ENCODE data around the gene N4BP2. TPM values are rescaled to one million over a fixed set of nuclear protein-coding genes. Genes with fewer than 3 reads are reported as not detected.

N4BP2 gene
- total and polyA plus RNA-seq, 2 of the 8 experiments (the other 6 are each of a cell fraction or from before 2014, with no cell fraction given), result 4.4 to 44.7 TPM

GRCh38 chr4:40059362-40059761, 2.7 kb downstream of the N4BP2 start:
- H3K14ac ChIP-seq (ENCODE audit: insufficient read length), result no peak overlapping the region
- H3K79me1 ChIP-seq (ENCODE audit: low read depth, low read length), result peaks cover 5% of the 10 kb centered on the region
- no peak overlapping the region for H3K4ac ChIP-seq (replicated peaks; ENCODE audit: insufficient read length, low read depth, low read length)
- no peaks in the 10 kb centered on the region for H3K27me3 ChIP-seq (replicated peaks in 1 of 4; ENCODE audit: control insufficient read depth in 3 of 4, extremely low read depth in 1 of 4, insufficient read depth in 3 of 4, low read length in 3 of 4)
- H3K4me1 ChIP-seq (replicated peaks in 1 of 4; ENCODE audit: control insufficient read depth in 3 of 4, insufficient read depth in 4 of 4, low read length in 3 of 4), result peaks cover 0 to 12% (median 3%) of the 10 kb centered on the region in 4 experiments; a peak in 3 of 7 replicates
- no peak overlapping the region for H2AK5ac ChIP-seq (ENCODE audit: low read depth, low read length)
- no peak overlapping the region for H3K27ac ChIP-seq (ENCODE audit: low read depth, low read length)
- H3K79me2 ChIP-seq (ENCODE audit: control insufficient read depth in 1 of 2, insufficient read depth in 2 of 2, low read length in 2 of 2), result peaks cover 0 to 58% of the 10 kb centered on the region in 2 experiments; a peak in 3 of 4 replicates
- no peak overlapping the region for H2BK5ac ChIP-seq (ENCODE audit: low read depth, low read length)
- no peak overlapping the region for H2BK12ac ChIP-seq (ENCODE audit: low read depth, low read length)
- no peak overlapping the region for H3K18ac ChIP-seq (ENCODE audit: extremely low read depth, low read length)
- H3K56ac ChIP-seq (replicated peaks; ENCODE audit: insufficient read length, low read depth, low read length), result no peak overlapping the region
- H4K91ac ChIP-seq (replicated peaks; ENCODE audit: insufficient read length, low read length), result no peak overlapping the region
- 71% methylated on average over 6 of the region's 6 CpGs; no CpG with 5 or more reads in 1 of the 2 experiments for WGBS, 2 experiments (ENCODE audit: extremely low coverage in 1 of 2, insufficient coverage in 1 of 2, insufficient read length in 1 of 2, insufficient replicate concordance in 2 of 2, low coverage in 1 of 2, low lambda C conversion rate in 2 of 2, missing lambda C conversion rate in 1 of 2)
- no peak overlapping the region for H3K23ac ChIP-seq (ENCODE audit: insufficient read length)
- H4K8ac ChIP-seq (ENCODE audit: extremely low read depth, insufficient read depth, low read length), result no peak overlapping the region
- peaks cover 0 to 10% (median 3%) of the 10 kb centered on the region in 4 experiments; a peak in 5 of 8 replicates for H3K36me3 ChIP-seq (ENCODE audit: control insufficient read depth in 2 of 4, insufficient read depth in 4 of 4, low read length in 3 of 4)
- no peaks in the 10 kb centered on the region for H3K9me3 ChIP-seq (ENCODE audit: insufficient read depth in 2 of 2, low read depth in 1 of 2, low read length in 1 of 2)
- FAIRE-seq (no peak), DNase-seq (ENCODE audit: low read depth in 1 of 2, low spot score in 2 of 2) (no peak)
- H3K9ac ChIP-seq (replicated peaks in 1 of 4; ENCODE audit: extremely low read depth in 1 of 4, low read depth in 3 of 4, low read length in 3 of 4), result no peak overlapping the region
- POLR2A ChIA-PET (ENCODE audit: partially characterized antibody), result interaction anchor here (1.1 kb wide), 1 partner anchor 17 kb away, joined by 3 read pairs; no protein-coding TSS in a partner anchor
- H2BK15ac ChIP-seq (ENCODE audit: low read length), result no peak overlapping the region
- peaks cover 6% of the 10 kb centered on the region for H3K23me2 ChIP-seq (ENCODE audit: low read depth, low read length)
- no peaks in the 10 kb centered on the region for H4K20me1 ChIP-seq (replicated peaks in 1 of 2; ENCODE audit: control insufficient read depth in 1 of 2, insufficient read depth in 2 of 2, low read length in 2 of 2)
- H2AFZ ChIP-seq (ENCODE audit: low read length), result no peak overlapping the region
- H3K4me2 ChIP-seq (ENCODE audit: insufficient read depth in 1 of 2, low read depth in 2 of 2, low read length in 2 of 2), result peak overlapping the region; percentile 63 to 88; a peak in 2 of 4 replicates
- CTCF ChIA-PET (ENCODE audit: partially characterized antibody), result interaction anchor here (1.2 to 1.8 kb wide), 2 partner anchors 60 to 81 kb away, joined by 4 read pairs; partner anchors contain the start of gene PDS5A
- no peak overlapping the region for H2BK120ac ChIP-seq (replicated peaks; ENCODE audit: low read depth, low read length)
- peak overlapping the region in 3 of 4 experiments; percentile 72 to 80 (median 79); a peak in 4 of 8 replicates for H3K4me3 ChIP-seq (ENCODE audit: extremely low read depth in 1 of 4, insufficient read depth in 2 of 4, low read depth in 3 of 4, low read length in 4 of 4)
- H2BK20ac ChIP-seq (ENCODE audit: low read length), result no peak overlapping the region
- H4K5ac ChIP-seq (ENCODE audit: insufficient read length, low read depth, low read length), result no peak overlapping the region
- TF ChIP-seq EP300 (IDR thresholded peaks at IDR 0.05; ENCODE audit: borderline replicate concordance in 1 of 2, low read depth in 2 of 2, low read length in 2 of 2) (no peak), RXRA (IDR thresholded peaks at IDR 0.05; ENCODE audit: insufficient read depth, low read depth, low read length) (no peak), E2F6 (IDR thresholded peaks at IDR 0.05) (no peak), SP2 (IDR thresholded peaks at IDR 0.05; ENCODE audit: low read length) (no peak), TEAD4 (IDR thresholded peaks at IDR 0.05; ENCODE audit: low read depth, low read length) (no peak), CBX8 (IDR thresholded peaks at IDR 0.05; ENCODE audit: borderline replicate concordance, low read depth, low read length) (no peak), KDM4A (IDR thresholded peaks at IDR 0.05; ENCODE audit: low read depth, low read length, severe bottlenecking) (no peak), YY1 (IDR thresholded peaks at IDR 0.05; ENCODE audit: low read depth, low read length) (no peak), ATF2 (IDR thresholded peaks at IDR 0.05; ENCODE audit: low read length) (no peak), HDAC2 (IDR thresholded peaks at IDR 0.05; ENCODE audit: borderline replicate concordance in 1 of 2, low read depth in 2 of 2, low read length in 2 of 2) (no peak)
